Gastroesophageal sphincter (tissue), 4 donors: ENCODE measurements around the gene CA11. TPM values are rescaled to one million over a fixed set of nuclear protein-coding genes. Genes with fewer than 3 reads are reported as not detected.
A peak's percentile ranks its signal among the peaks of the same experiment; 100 is the strongest.

Experiments used
- ATAC-seq: fragments of 150-250 bp; one replicate; pipeline ENCODE4 v1.9.1; 2016; ENCODE audit warnings: mild to moderate bottlenecking, moderate library complexity
- H3K27ac ChIP-seq, 4 donors: fragments of 200-600 bp; sonication (generic) in 3 of 4; 1 replicate in 3 of 4; 2 replicates in 1 of 4; pipeline ENCODE4 v1.5.1; 2016 to 2019
- H3K27me3 ChIP-seq: fragments of 200-600 bp; sonication (generic); one replicate; pipeline ENCODE4 v1.5.1; 2019
- H3K36me3 ChIP-seq, 2 donors: fragments of 200-600 bp; sonication (generic); one replicate each; pipeline ENCODE4 v1.5.1; 2019; ENCODE audit warnings: control low read depth in 1 of 2
- H3K4me1 ChIP-seq, 3 donors: fragments of 200-600 bp; sonication (generic); 1 replicate in 2 of 3; 2 replicates in 1 of 3; pipeline ENCODE4 v1.5.1; 2016 to 2019; ENCODE audit warnings: control low read depth in 2 of 3
- H3K4me3 ChIP-seq, 2 donors: fragments of 200-600 bp; sonication (generic); one replicate each; pipeline ENCODE4 v1.5.1; 2019; ENCODE audit warnings: mild to moderate bottlenecking in 1 of 2, moderate library complexity in 1 of 2
- H3K9me3 ChIP-seq, 3 donors: fragments of 200-600 bp; sonication (generic); one replicate each; pipeline ENCODE4 v1.5.1; 2017 to 2019; ENCODE audit warnings: control low read depth in 2 of 3
- EP300 ChIP-seq: sonication (generic); formaldehyde crosslinking; IDR thresholded peaks from one replicate; pipeline ENCODE4 v1.6.1; 2017; ENCODE audit warnings: antibody characterized with exemption, mild to moderate bottlenecking
- POLR2A ChIP-seq, 2 donors: fragments of 450-650 bp; IDR thresholded peaks; one replicate each; pipeline ENCODE4 v1.6.1; 2017; ENCODE audit warnings: antibody characterized with exemption in 2 of 2, mild to moderate bottlenecking in 2 of 2, moderate library complexity in 1 of 2
- POLR2AphosphoS5 ChIP-seq: sonication (generic); formaldehyde crosslinking; IDR thresholded peaks from one replicate; pipeline ENCODE4 v1.6.1; 2017; ENCODE audit warnings: antibody characterized with exemption
- WGBS, 2 donors: methylation state at CpG; one replicate each; pipeline ENCODE4 v1.1.5; 2018; ENCODE audit warnings: low coverage in 1 of 2; 5-methylcytosine and 5-hydroxymethylcytosine counted together
- total RNA-seq, 4 donors: library from RNA; depleted of rRNA; stranded (reverse); fragments of >200 nt; gene quantifications; one replicate each; pipeline ENCODE4 v1.1.0, GENCODE V29; 2016
- TF ChIP-seq, protein P1 (sequence below), 4 experiments: fragments of 200-600 bp in 2 of 4; fragments of 450-650 bp in 2 of 4; sonication (generic) in 1 of 4; IDR thresholded peaks; one replicate each; pipeline ENCODE4 v1.5.1; 2017 to 2019; ENCODE audit warnings: antibody characterized with exemption in 4 of 4, mild to moderate bottlenecking in 2 of 4, moderate library complexity in 2 of 4

Gene CA11
- total RNA-seq, 4 donors from 2014 or later: 10.0 to 28.5 (median 12.5) TPM

DNA sequence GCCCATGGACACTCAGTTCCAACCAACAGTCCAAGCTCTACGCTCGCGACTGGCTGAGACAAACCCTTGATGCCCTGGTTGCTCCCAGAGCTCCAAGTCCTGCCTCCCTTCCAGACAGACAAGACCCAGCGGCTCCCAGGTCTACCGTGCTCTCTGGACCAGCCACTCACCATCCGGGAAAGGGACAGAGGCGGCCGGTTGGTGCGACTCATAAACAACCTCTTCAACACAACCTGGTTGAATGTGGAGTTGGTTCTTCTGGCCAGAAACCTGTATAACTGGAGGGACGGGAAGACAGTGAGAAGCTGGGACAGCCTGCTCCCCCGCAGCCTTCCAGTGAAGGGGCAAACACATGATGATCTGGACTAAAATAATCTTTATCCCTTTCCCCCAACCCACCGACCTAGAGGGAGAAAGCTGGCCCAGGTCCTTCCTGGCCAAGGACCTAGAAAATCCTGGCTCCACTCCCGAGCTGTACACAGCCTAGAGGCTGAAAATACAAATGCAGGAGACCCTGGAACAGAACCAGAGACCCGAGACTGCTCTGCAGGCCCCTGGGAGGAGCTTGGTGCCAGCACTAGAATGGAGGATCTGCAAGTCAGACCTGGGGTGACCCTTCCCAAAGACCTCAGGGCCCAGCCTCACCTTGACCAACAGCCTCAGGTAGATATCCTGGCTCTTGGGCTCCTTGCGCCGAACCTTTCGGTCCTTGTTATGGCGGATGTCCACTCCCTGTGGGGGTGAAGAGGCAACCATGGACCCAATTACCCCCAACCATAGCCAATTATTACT, 28.6 kb downstream of the CA11 start:
- 50% methylated on average over 2 of the region's 18 CpGs; no CpG with 5 or more reads in 1 of the 2 donors for WGBS, 2 donors
- peaks cover 2 to 71% (median 14%) of the 10 kb centered on the region in 3 donors for H3K4me1 ChIP-seq
- no peaks in the 10 kb centered on the region for H3K9me3 ChIP-seq
- TF ChIP-seq, protein P1, sequence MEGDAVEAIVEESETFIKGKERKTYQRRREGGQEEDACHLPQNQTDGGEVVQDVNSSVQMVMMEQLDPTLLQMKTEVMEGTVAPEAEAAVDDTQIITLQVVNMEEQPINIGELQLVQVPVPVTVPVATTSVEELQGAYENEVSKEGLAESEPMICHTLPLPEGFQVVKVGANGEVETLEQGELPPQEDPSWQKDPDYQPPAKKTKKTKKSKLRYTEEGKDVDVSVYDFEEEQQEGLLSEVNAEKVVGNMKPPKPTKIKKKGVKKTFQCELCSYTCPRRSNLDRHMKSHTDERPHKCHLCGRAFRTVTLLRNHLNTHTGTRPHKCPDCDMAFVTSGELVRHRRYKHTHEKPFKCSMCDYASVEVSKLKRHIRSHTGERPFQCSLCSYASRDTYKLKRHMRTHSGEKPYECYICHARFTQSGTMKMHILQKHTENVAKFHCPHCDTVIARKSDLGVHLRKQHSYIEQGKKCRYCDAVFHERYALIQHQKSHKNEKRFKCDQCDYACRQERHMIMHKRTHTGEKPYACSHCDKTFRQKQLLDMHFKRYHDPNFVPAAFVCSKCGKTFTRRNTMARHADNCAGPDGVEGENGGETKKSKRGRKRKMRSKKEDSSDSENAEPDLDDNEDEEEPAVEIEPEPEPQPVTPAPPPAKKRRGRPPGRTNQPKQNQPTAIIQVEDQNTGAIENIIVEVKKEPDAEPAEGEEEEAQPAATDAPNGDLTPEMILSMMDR (IDR thresholded peaks at IDR 0.05): no peak
- no peak for TF ChIP-seq EP300
- TF ChIP-seq POLR2AphosphoS5: no peak
- TF ChIP-seq POLR2A (IDR thresholded peaks at IDR 0.05): no peak
- H3K27ac ChIP-seq: peak overlapping the region in 3 of 4 donors; percentile 89 to 98 (median 91)
- H3K27me3 ChIP-seq: no peaks in the 10 kb centered on the region
- no peak for ATAC-seq
- H3K4me3 ChIP-seq: peak overlapping the region in 1 of 2 donors; percentile 85
- H3K36me3 ChIP-seq: peaks cover 0 to 47% of the 10 kb centered on the region in 2 donors

DNA sequence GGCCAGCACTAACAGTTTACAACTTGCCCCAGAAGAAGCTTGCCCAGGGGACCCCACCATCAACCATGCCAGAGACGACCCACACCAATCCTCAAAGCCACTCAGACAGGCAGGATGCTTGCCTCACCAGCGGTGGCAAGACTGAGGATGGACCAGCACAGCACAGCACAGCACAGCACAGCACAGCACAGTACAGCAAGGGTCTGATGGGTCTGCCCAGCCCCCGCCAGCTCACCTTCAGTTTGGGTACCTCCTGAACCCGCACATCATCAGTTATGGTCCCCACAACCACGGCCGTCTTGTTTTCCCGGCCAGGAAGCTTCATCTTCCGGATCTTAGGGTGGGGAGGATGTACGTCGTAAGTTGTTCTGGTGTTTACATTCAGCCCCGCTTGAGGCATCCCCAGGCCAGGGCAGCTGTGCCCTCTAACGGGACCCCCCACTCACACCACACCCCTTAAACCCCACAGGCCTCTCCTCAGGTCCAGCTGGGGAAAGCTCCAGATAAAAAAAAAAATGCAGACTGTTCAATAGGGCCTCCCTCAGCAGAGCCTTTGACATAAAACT, 29.4 kb downstream of the CA11 start:
- peak overlapping the region in 1 of 4 donors; percentile 1 for H3K27ac ChIP-seq
- TF ChIP-seq POLR2A (IDR thresholded peaks at IDR 0.05): no peak
- no peak for TF ChIP-seq POLR2AphosphoS5
- TF ChIP-seq, protein P1 (IDR thresholded peaks at IDR 0.05): no peak
- TF ChIP-seq EP300: no peak
- peaks cover 2 to 63% (median 14%) of the 10 kb centered on the region in 3 donors for H3K4me1 ChIP-seq
- H3K9me3 ChIP-seq: no peaks in the 10 kb centered on the region
- no CpG with 5 or more reads among the region's 12 CpGs for WGBS, 2 donors
- H3K4me3 ChIP-seq: no peak overlapping the region
- no peak for ATAC-seq
- peaks cover 0 to 45% of the 10 kb centered on the region in 2 donors for H3K36me3 ChIP-seq
- H3K27me3 ChIP-seq: no peaks in the 10 kb centered on the region

DNA sequence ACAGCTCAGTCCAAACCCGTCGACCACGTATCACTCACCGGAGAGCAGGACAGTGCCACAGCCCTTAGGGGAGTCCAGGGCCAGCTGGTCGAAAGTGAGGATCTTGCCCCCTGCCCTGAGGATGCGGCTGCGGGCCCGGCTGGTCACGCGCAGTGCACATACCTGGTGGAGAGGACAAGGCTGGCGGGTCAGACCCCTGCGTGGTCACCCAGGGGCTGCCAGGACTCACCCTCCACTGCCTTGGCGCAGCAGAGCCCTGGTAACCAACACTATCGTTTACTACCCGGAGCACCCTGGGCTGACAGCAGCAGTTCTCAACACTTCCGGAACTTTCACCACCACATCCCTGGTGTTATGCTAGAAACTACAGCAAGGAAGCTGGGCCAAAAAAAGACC, 29.9 kb downstream of the CA11 start:
- TF ChIP-seq POLR2AphosphoS5 (no peak), POLR2A (IDR thresholded peaks at IDR 0.05) (no peak), EP300 (no peak)
- TF ChIP-seq, protein P1 (IDR thresholded peaks at IDR 0.05): no peak
- H3K4me3 ChIP-seq: no peak overlapping the region
- WGBS, 2 donors: 47% methylated on average over 3 of the region's 16 CpGs; no CpG with 5 or more reads in 1 of the 2 donors
- H3K27ac ChIP-seq: no peak overlapping the region
- H3K4me1 ChIP-seq: peaks cover 2 to 58% (median 14%) of the 10 kb centered on the region in 3 donors
- H3K9me3 ChIP-seq: no peaks in the 10 kb centered on the region
- no peaks in the 10 kb centered on the region for H3K27me3 ChIP-seq
- no peak for ATAC-seq
- H3K36me3 ChIP-seq: peaks cover 0 to 40% of the 10 kb centered on the region in 2 donors

DNA sequence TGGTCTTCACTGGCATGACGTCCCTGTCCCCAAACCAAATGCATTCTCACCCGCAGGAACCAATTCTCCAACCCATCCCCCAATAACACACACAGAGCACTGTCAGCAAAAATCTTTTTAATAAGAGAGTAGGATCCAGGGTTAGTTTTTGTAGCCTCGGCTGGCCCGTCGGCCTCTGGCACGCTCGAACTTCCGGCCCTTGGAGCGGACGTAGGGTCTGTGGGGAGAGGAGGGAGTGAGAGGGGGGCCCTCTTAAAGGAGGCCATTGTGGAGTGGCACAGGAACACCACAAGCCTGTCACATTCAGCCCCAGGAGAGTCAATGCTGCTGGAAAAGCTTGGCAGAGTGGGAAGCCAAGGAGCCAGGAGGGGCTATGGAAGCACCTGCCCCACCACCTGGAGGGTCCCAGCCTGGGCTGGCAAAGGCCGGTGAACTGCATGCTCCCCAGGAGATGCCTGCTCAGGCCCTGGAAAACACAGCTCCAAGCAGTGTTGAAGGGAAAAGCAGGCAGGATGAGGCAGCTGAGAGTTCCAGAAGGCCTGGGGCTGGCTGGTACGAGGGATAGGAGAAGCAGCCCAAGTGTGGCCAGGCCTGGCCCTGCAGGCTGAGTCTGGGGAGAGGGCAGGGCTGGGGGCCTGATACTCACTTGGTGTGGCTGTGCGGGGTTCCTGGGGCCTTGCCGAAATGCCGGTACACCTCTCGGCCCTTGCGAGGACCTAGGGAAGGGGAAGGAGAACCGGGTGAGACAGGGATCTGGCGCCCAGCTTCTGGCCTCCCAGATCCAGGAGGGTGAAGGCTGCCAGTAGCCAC, 30.6 kb downstream of the CA11 start:
- 43 to 78% methylated on average over 5 to 8 of the region's 19 CpGs for WGBS, 2 donors
- Histone ChIP-seq H3K27me3 (no peaks in the 10 kb centered on the region), H3K4me1 (peaks cover 2 to 52% (median 14%) of the 10 kb centered on the region in 3 donors), H3K27ac (peak overlapping the region in 1 of 4 donors; percentile 33), H3K9me3 (no peaks in the 10 kb centered on the region), H3K36me3 (peaks cover 0 to 34% of the 10 kb centered on the region in 2 donors), H3K4me3 (no peak overlapping the region)
- TF ChIP-seq, protein P1 (IDR thresholded peaks at IDR 0.05): no peak
- no peak for TF ChIP-seq POLR2A (IDR thresholded peaks at IDR 0.05)
- no peak for TF ChIP-seq POLR2AphosphoS5
- no peak for TF ChIP-seq EP300
- no peak for ATAC-seq
